Fibroblast of villous mesenchyme (primary cell): ENCODE data around the gene RPL3. TPM values are rescaled to one million over a fixed set of nuclear protein-coding genes. Genes with fewer than 3 reads are reported as not detected.

ENCODE experiments used
- DNase-seq: peaks from one replicate; pipeline ENCODE4 v3.0.0-alpha.2; 2010; ENCODE audit warnings: low read depth
- H3K4me3 ChIP-seq: 2 replicates; pipeline ENCODE4 v1.5.1; 2011; ENCODE audit warnings: low read depth, mild to moderate bottlenecking, low read length
- total RNA-seq: library from RNA; depleted of rRNA; stranded (reverse); fragments of >200 nt; gene quantifications from 2 replicates; pipeline ENCODE4 v1.2.3, GENCODE V29; 2012
- TF ChIP-seq, protein P1 (sequence below): IDR thresholded peaks from 2 replicates; pipeline ENCODE4 v1.5.1; 2012; ENCODE audit warnings: low read depth, mild to moderate bottlenecking, low read length; ENCODE audit not compliant: insufficient read depth

Gene RPL3
- total RNA-seq, 1 donor: 1,795 TPM

DNA sequence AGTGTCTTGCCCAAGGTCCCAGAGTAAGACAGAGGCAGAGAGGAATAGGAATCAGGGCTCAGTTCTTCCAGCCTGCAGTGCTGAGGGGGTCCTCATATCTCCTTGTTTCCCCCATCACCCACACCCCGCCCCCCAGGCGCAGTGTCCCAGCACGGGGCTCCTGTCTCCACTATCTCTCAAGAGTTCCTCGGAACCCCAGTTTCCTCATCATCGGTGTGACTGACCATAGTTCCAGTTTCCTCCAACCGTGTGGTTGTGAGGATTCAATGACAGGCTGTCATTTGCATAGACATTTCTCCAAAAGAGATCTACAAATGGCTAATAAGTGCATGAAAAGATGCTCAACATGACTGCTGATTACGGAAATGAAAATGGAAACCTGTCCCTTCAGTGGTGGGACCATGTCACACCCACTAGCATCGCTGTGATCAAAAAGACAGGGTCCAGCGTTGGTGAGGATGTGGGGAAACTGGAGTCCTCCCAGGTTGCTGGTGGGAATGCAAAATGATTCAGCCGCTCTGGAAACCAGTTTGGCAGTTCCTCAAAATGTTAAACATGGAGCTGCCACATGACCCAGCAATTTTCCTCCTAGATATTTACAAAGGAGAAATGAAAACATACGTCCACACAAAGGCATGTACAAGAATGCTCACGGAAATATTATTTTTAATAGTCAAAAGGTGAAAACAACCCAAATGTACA, 42.8 kb downstream of the RPL3 start:
- TF ChIP-seq, protein P1, sequence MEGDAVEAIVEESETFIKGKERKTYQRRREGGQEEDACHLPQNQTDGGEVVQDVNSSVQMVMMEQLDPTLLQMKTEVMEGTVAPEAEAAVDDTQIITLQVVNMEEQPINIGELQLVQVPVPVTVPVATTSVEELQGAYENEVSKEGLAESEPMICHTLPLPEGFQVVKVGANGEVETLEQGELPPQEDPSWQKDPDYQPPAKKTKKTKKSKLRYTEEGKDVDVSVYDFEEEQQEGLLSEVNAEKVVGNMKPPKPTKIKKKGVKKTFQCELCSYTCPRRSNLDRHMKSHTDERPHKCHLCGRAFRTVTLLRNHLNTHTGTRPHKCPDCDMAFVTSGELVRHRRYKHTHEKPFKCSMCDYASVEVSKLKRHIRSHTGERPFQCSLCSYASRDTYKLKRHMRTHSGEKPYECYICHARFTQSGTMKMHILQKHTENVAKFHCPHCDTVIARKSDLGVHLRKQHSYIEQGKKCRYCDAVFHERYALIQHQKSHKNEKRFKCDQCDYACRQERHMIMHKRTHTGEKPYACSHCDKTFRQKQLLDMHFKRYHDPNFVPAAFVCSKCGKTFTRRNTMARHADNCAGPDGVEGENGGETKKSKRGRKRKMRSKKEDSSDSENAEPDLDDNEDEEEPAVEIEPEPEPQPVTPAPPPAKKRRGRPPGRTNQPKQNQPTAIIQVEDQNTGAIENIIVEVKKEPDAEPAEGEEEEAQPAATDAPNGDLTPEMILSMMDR: no peak
- no peak for DNase-seq

DNA sequence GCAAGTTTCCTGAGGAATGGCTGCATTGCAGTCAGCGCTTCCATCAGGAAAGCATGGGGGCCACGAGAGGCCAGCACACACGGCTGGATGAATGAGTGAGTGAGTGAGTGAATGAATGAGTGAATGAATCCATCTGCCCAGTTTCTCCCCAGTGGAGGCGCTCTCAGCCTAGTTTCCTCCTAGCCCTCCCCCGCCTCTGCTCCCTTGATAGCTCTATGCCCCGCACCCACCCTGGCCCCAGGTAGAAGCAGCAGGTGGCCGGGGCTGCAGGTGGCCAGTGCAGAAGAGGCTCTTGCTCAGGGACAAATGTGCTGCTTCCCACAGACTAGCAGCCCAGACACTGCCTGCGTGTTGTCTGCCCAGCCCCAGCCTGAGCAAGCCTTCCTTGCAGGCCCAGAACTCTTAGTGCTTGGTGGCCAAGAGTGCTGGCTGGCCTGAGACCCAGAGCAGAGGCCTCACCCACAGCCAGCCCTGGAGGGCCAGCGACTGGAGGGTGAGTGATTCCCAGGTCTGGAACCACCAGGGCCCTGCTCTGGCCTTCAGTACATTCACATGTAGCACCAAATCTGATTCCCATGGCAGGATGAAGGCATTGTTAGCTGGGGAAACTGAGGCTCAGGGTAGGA, 43.5 kb downstream of the RPL3 start:
- TF ChIP-seq, protein P1: no peak
- no peak for DNase-seq
- H3K4me3 ChIP-seq: no peak overlapping the region

More for the DNA sequence above, 42.8 kb downstream of the RPL3 start:
- no peak overlapping the region for H3K4me3 ChIP-seq

DNA sequence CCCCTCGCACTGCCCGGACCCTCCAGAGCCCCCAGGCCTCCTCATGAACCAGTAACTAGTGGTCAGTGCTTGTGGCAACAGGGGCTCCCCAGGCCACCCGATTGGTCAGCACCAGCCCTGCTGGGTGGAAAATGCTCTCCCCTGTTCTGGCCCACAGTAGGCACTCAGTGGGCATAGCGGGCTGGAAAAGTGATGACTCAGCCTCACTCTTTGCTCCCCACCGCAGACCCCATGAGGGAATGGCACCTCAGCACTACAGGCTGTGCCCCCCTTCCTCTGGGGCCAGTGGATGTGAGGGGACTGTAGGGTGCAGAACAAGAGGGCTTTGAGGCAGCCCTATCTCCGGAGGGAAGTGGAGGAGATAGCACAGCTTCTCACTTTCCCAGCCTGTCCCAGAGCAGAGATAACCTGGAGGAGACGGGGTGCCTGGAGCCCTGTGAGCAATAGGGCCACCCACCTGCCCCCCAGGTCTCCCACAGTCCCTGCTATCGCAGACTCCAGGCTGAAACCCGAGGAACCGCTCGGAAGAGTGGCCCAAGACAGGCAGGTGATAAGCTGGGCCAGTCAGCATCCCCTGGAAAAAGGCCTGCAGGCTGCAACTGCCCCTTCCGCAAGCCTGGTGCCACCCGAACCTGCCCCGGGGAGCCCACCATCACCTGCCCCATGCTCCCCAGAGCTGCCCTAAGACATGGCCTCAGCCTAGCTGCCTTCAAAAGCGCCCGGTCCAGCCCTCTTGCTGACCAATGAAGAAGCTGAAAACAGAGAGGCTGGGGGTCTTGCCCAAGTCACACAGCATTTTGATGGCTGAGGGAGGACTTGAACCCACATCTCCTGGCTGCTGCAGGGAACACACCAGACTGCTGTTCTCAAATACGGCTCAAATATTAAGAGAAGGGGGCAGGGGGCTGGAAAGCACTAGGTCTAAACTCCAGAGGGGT, 45.2 kb downstream of the RPL3 start:
- DNase-seq: no peak
- H3K4me3 ChIP-seq: no peak overlapping the region
- TF ChIP-seq, protein P1: no peak

DNA sequence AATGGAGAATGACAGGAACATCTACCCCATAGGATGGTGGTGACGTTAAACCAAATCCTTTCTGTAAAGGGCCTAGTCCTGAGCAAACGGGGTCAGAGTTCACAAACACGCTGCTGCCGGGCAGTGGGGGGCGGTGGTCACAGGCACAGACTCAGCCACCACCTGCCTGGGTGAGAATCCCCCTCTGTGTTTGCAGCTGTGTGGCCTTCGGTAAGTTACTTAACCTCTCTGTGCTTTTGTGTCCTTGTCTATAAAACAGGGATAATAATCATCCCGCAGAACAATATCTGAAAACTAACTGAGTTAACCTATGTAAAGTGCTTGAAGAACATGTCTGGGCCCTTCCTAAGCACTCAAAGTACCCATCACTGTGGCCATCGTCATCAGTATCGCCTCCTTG, 48.6 kb downstream of the RPL3 start:
- no peak for DNase-seq

DNA sequence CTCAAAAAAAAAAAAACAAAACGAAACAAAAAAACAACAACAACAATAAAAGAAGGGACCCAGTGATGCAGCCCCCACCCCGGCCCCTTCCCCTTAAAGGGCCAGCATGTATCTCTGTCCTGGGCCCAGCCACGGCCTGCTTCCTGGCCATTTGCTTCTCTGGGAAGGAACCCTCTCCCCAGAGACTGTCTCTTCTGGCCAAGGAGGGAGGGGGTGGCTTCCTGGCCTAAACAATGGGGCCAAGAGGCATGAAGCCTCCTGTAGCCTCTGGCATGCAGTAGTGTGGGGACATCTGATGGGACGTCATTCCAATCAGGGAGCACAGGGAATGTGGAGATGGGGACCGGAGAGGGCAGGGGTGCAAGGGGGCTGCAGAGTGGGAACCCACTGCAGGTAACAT, 49.1 kb downstream of the RPL3 start:
- no peak overlapping the region for H3K4me3 ChIP-seq
- TF ChIP-seq, protein P1: no peak
- DNase-seq: no peak

More for the DNA sequence above, 48.6 kb downstream of the RPL3 start:
- no peak overlapping the region for H3K4me3 ChIP-seq
- TF ChIP-seq, protein P1: no peak

DNA sequence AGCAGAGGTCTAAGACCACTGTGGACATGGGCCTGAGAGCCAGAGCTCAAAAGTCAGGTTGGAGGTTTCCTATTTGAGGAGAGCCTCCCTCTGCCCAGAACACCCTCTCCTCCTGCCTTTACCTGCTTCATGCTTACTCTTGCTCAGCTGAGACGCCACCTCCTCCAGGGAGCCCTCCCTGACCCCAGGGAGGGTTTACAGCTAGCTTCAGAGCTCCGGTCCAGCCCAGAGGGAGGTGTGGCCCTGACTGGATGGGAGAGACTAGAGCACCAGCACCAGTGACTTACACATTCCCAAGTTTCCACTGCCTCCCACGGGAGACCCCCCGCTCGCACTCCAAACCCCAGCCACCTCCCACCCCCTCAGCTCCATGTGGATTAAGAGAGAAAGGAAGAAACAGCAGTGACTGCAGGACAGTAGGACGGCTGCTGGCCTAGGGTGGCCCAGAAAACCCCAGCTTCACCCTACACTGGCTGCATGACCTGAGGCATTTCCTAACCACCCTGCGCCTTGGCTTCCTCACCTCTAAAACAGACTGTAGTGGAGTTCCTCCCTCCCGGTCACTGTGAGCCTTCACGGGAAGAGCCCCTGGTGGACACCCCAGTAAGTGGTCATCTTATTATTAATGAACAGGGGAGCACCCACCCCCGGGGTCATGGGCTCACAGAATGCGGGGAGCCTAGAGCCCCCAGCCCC, 50.2 kb downstream of the RPL3 start:
- TF ChIP-seq, protein P1: no peak
- H3K4me3 ChIP-seq: no peak overlapping the region
- no peak for DNase-seq
